ENCODE data around the gene C22orf42.
"Not testable (repeated sequence)": the region's sequence is repeated elsewhere in the genome, so short reads cannot be mapped to it uniquely, and the experiment has no call there.

C22orf42 gene

GRCh38 chr22:32183625-32184024 lies 24.5 kb upstream of the C22orf42 start:
- no peak for DNase-seq (ENCODE audit: low spot score)

- DNase-seq (ENCODE audit: low spot score), result no peak
Measured at GRCh38 chr22:32181043-32181442, 21.9 kb upstream of the C22orf42 start.

GRCh38 chr22:32177221-32177765 lies 18.2 kb upstream of the C22orf42 start:
- DNase-seq (ENCODE audit: low spot score), result no peak

GRCh38 chr22:32175683-32176644 lies 16.9 kb upstream of the C22orf42 start:
- no peak for DNase-seq (ENCODE audit: low spot score)

GRCh38 chr22:32175115-32175514 lies 16.0 kb upstream of the C22orf42 start:
- DNase-seq (ENCODE audit: low spot score), result no peak

- no peak for DNase-seq (ENCODE audit: low spot score)
Measured at GRCh38 chr22:32165681-32166080, 6.6 kb upstream of the C22orf42 start.

- no peak for DNase-seq (ENCODE audit: low spot score)
Measured at GRCh38 chr22:32164075-32164860, 5.2 kb upstream of the C22orf42 start.

GRCh38 chr22:32160411-32160810 lies 1.3 kb upstream of the C22orf42 start:
- not testable (repeated sequence) for DNase-seq (ENCODE audit: low spot score)

GRCh38 chr22:32157632-32158031 lies 1.5 kb downstream of the C22orf42 start:
- DNase-seq (ENCODE audit: low spot score), result not testable (repeated sequence)

- DNase-seq (ENCODE audit: low spot score), result not testable (repeated sequence)
Measured at GRCh38 chr22:32154727-32155126, 4.4 kb downstream of the C22orf42 start.

GRCh38 chr22:32151641-32152040 lies 7.5 kb downstream of the C22orf42 start:
- not testable (repeated sequence) for DNase-seq (ENCODE audit: low spot score)

- not testable (repeated sequence) for DNase-seq (ENCODE audit: low spot score)
Measured at GRCh38 chr22:32150647-32151046, 8.5 kb downstream of the C22orf42 start.

GRCh38 chr22:32148372-32148771 lies 10.7 kb downstream of the C22orf42 start:
- DNase-seq (ENCODE audit: low spot score), result not testable (repeated sequence)

- not testable (repeated sequence) for DNase-seq (ENCODE audit: low spot score)
Measured at GRCh38 chr22:32147128-32147527, 12.0 kb downstream of the C22orf42 start.

GRCh38 chr22:32144496-32145274 lies 14.4 kb downstream of the C22orf42 start:
- peak; percentile 69 for DNase-seq (ENCODE audit: low spot score)

- DNase-seq (ENCODE audit: low spot score), result no peak
Measured at GRCh38 chr22:32142600-32142999, 16.5 kb downstream of the C22orf42 start.

- not testable (repeated sequence) for DNase-seq (ENCODE audit: low spot score)
Measured at GRCh38 chr22:32140688-32141087, 18.4 kb downstream of the C22orf42 start.

- DNase-seq (ENCODE audit: low spot score), result not testable (repeated sequence)
Measured at GRCh38 chr22:32138576-32138975, 20.5 kb downstream of the C22orf42 start.

- DNase-seq (ENCODE audit: low spot score), result peak; percentile 57
Measured at GRCh38 chr22:32137731-32138324, 21.3 kb downstream of the C22orf42 start.

GRCh38 chr22:32136881-32137280 lies 22.2 kb downstream of the C22orf42 start:
- DNase-seq (ENCODE audit: low spot score), result not testable (repeated sequence)

GRCh38 chr22:32135958-32136357 lies 23.1 kb downstream of the C22orf42 start:
- not testable (repeated sequence) for DNase-seq (ENCODE audit: low spot score)
